HG03280 (cell line): ENCODE data around the gene ALK.

Experiments used
- ATAC-seq: cut with Tn5 transposase; IDR thresholded peaks from one replicate; pipeline ENCODE4 v1.9.1; 2021; ENCODE audit warnings: mild to moderate bottlenecking, moderate library complexity; ENCODE audit not compliant: unreplicated experiment

Gene ALK

DNA sequence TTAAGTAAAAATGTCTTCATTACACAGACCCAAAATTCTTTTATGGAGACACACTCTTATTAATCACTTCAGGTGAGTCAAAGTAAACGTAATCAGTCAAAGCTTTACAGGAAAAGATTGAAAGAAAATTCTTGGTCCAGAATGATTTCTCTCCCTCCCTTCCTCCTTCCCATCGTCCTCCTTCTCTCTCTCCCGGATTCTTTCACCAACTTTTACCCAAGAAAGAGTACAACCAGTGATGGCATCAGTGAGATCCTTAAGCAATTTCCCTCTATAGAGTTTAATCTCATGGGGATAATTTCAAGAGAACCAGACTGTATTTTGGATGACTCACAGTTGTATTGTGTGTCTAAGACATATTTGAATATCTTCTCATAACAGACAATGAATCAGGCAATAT is 258.1 kb downstream of the ALK start:
- ATAC-seq, result no peak

DNA sequence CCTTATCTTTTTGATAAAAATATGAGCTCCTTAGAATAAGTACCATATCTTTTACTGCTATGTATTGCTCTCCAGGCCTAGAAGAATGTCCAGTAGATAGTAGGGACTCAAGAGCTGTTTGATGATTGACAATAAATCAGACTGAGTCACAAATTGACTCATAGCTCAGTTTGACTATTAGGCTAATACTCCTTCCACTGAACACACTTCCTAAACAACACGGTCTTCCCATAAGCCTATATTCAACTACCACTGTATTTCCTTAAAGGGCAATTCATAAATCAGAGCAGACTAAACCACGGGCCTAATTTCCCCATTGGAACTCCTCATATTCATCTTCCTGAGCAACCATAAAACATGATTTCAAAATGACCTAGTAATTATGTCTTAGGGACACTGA is 258.5 kb downstream of the ALK start:
- ATAC-seq, result no peak

DNA sequence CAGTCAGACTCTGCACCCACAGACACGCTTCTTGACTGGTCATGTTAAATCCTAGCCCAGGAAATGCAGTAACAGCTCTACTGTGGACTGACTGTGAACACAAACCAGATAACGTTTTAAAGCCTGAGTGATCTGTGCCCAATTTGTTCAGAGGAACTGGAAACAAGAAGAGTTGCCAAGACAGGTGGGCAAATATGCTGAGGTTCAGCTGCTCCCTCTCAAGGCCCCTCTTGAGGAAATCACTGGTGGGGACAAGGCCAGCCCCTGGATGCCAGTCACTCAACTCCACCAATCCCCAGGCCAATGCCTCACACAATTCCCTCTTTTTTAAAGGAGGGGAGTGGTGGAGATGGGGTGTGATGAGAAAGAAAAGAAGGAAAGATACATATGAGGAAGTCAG is 261.2 kb downstream of the ALK start:
- no peak for ATAC-seq

DNA sequence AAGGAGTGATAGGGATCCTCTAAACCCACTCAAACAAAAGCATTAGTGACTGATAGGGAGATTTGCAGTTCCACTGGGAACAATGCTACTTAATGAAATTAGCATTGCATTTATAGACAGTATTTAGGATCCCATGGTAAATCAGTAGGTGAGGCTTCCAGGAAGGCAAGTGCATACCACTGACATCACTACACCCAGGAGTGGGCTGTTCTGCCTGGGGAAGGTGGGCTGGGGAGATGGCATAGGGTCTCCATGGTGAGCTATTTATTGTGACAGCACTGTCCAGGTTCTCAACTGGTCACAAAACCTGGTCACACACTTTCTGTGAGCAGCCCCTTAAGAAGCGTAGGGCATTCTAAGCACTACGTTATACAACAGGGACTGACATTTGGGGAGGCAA is 262.2 kb downstream of the ALK start:
- ATAC-seq, result no peak

DNA sequence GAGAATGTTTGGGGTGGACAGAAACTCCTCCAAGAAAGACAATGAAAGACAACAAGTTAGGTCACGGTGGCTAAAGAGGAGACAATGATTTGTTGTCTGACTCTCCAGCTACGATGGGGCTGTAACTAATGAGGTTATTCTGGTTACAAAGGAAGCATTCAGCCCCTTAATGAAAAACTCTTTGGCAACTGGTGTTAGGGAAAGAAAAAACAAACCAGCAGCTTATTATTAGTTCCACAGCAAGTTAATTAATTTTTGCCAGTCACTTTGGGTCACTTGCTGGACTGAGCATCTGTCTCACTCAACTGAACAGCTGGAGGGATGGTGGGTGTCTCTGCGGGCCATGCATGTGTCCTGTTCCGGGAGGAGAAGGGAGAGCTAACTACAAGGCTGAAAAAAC is 263.7 kb downstream of the ALK start:
- ATAC-seq, result no peak

DNA sequence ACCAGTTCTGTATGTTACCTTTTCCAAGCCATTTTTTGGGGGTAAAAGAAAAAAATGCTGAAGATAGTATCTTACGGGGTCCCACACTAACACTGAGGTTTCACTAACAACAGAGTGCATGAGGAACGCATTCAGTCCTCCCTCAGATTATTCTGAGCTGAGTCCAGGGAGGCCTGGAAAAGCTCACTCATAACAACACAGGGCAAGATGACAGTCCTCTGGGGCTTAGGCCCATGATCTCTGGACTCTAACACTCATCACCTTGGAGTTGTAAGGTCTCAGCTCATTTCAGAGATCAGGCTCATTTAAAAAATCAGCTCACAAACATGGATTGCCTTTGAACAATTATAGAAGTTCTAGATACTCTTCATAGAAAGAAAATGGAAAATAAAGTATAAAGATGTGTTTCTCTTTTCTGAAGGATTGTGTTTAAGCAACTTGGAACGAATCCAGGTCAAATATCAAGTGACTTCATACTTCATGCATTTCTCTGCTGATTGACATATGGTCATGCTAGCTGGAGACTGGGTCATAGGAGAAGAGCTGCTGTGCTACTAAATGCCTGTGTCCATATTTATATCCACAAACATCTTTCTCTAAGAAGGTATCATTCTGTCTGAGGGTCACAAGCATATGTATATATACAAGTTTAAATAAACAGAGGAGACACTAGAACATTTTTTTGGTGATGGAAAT is 265.8 kb downstream of the ALK start:
- ATAC-seq, result no peak

DNA sequence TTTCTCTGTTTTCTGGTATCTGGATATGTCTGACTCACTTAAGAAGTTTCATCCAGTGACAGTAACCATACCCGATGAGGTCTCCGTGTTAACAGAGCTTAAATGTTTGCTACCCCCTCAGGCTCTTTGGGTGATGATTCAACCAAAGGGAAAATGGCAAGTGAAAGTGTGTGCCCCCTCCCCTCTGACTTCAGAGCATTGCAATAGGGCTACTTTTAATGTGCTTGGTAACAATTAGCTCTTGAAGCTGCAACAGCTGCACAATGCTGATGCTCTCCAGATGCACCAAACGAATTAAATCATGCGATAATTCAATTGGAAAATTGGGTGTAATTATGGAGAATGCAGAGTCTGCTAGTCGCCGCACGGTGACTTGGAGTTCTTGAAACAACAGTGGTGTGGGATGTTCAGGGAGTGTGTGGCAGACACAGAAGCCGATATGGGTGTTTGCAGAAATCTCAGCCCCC is 270.7 kb downstream of the ALK start:
- ATAC-seq, result no peak

DNA sequence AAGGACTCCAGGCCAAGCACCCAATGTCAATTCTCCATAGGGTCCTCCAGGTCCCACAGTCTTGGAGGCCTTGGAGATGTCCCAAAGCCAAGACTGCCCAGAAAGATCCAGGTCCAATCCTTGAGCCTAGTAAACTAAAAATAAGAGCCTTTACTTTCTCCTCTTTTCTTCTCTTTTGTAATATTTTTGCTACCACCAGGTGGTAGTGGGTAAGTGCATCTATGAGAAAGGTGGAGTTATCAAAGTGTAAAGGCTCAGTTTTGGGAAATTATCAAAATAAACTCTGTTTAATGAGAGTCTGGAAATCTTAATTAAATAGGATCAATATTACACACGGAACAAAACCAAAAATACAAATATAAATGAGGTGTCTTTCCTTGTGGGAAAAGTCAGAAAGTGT is 276.4 kb downstream of the ALK start:
- no peak for ATAC-seq

DNA sequence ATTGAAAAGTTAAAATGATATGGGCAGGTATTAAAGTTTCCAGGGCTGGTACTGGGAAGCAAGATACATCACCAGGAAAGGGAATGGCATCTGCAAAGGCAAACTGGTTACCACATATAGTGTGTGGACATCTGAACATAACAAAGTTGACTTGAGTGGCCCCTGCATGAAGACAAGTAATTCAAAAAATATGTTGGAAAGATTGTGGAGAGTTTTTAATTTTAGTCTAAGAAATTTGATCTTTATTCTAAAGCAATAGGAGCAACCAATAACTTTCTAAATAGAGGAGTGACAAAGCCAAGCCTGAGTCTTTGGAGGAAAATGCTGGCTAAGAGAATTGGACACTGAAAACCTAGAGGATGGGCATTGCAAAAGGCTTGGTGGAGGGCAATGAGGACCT is 278.2 kb downstream of the ALK start:
- ATAC-seq, result no peak

DNA sequence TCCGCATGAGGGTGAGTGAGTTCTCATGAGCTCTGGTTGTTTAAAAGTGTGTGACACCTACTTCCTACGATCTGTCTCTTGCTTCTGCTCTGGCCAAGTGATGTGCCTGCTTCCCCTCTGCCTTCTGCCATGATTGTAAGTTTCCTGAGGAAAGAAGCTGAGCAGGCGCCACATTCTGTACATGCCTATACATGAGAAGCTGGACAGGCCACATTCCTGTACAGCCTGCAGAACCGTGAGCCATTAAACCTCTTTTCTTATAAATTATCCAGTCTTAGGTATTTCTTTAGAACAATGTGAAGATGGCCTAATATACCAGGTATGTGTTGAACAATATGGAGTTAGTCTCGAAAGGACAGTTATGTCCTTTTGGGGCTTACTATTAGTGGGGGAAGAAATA is 281.0 kb downstream of the ALK start:
- ATAC-seq, result no peak

DNA sequence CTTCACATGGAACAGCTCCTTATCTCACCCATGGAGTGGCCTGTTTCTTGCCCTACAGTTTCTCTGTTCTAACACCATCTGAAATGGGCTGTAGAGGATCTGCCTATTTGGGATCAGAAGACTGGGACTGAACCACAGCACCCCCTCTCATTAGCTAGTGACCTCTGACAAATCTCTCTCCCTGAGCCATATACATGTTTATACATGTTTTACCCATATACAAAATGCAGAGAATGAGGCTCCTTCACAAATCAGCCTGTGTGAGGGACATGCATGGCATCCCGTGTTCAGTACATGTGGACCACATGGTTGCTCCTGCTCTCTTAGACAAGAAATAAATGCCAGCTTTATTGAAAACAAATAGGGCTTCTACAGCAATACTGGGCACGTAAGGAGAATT is 282.7 kb downstream of the ALK start:
- ATAC-seq, result no peak

DNA sequence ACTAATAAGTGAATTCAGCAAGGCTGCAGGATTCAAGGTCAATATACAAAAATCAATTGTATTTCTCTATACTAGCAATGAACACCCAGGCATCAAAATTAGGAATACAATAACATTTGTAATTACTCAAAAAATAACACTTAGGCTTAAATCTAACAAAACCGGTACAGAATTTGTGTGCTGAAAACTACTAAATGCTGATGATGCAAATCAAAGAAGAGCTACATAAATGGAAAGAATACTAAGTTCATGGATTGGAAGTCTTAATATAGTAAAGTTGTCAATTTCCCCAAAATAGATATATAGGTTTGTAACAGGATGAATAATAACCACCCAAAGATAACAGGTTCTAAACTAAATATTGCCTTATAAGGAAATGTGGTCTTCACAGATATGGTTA is 286.5 kb downstream of the ALK start:
- no peak for ATAC-seq

DNA sequence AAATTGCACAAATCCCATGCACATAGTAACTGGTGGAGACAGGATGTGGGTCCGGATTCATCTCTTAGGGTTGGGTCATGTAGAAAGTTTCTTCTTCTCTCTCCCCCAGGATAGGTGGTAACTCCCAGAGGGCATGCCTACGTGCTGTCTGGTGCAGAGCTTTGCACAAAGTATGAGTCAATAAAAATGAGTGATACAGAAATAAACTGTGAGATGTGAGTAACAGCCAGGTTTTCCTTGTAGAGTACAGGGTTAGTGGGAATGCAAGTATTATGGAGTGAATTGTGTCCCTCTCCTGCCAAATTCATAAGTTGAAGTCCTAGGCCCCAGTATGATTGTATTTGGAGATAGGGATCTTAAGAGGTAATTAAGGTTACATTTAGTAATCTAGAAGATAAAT is 289.4 kb downstream of the ALK start:
- no peak for ATAC-seq

DNA sequence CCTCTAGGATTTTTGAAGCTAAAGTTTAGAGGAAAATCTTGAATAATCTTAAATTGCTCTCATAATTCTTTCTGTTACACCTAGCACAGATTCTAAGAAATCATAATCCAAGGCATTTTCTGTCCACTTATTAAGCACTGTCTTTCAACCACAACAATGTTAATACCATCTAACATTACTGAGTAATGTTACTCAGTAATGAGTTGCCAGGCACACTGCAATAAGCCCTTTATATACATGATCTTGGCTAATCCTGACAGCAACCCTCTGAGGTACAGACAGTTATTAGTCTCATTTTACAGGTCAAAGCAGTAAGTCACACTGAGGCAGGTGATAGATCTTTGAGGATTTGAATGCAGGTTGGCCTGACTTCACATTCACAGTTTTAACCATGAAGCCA is 291.9 kb downstream of the ALK start:
- no peak for ATAC-seq

DNA sequence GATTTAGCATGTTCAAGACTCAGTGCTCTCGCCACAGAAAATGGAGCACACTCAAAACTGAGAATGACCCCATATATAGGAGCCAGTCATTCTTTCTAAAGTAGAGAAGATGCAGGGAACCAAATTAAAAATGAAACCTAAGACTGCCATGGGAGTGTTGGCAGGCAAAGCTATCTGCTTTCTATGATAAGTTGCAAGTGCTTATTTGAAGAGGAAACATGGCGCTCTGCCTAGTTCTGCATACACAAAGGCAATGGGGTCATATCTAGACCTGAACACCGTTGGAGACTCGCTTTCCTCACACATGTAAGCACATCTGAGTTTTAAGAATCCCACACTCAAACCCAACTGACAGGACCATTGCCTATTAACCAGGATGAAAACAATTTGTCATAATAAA is 292.5 kb downstream of the ALK start:
- no peak for ATAC-seq

DNA sequence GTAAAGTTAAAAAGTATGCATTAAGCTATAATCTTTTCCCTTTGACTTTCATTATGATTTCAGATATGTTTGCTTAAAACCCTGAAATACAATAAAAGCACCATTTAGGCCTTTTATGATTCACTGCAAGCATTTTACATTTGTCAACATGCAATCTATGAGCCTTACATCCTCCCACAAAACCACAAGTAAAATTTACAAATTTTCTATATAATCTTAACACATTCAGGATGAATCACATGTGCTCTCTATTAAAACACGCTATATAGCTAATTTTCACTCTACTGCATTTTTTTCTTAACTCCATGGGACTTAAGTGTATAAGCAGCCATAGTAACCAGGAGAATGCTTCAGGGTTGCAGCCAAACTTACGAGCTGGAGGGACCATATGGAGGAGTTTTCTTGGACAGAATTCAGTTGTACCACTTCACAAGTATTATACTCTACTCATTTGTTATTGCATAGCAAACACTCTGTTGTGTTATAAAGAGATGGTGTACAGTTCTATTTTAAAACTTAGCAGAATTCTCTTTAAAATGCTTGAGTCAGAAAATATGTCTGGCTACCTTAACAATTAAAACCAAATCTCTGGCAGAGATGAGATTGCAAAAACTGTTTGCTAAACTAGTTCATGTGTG is 293.2 kb downstream of the ALK start:
- no peak for ATAC-seq

DNA sequence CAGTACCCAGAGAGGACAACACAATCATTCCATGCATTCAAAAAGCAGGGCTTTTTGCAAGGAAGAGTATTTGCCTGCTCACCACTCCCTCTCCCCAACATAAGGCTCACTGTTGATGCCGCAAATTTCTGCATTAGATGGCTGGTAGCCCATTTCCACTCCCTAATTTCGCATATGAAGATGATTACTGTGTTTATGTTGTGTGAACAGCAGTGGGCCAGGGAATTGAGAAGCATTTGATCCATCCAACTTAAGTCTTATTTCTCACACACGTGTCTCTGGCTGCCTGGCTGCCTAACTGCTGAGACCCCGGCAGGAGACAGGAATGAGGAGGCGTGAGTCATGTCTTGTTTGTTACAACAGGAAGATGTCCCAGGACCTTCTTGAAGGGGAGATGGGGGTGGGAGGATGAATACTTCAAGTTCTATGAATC is 294.1 kb downstream of the ALK start:
- no peak for ATAC-seq

DNA sequence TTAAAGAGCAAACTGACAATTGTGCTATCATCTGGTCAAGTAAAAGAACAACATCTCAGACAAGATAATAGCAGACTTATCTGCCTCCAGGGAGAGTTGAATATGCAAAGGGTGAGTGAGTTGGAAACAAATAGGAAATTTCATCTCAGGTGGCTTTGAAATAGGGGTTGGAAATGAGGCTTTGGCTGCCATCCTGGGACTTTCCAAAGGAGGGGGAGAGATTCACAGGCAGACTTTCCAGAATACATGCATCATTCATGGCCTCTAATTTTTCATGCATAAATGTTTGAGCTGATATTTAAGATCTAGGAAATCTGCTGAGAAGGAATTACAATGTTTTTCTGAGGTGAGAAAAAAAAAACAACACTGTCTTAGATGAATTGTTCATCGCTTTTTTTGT is 300.5 kb downstream of the ALK start:
- no peak for ATAC-seq

DNA sequence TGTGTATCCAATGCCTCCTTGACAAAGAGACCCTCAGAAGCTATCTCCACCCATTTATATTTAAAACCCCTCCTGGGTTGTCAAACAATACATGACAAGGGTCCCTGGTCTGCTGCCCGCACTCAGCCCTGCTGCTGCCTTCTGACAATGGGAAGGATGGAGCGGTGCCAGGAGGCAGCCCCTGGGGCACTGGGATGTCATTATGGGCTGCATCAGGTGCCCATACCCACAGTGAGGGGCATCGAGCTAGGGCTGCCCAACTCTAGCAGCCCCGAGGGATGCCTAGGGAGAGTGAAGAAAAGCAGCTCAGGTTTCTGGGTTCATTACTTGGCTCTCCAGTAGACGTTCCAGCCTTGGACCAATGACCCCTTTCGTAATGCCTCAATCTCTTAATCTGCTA is 301.7 kb downstream of the ALK start:
- no peak for ATAC-seq

DNA sequence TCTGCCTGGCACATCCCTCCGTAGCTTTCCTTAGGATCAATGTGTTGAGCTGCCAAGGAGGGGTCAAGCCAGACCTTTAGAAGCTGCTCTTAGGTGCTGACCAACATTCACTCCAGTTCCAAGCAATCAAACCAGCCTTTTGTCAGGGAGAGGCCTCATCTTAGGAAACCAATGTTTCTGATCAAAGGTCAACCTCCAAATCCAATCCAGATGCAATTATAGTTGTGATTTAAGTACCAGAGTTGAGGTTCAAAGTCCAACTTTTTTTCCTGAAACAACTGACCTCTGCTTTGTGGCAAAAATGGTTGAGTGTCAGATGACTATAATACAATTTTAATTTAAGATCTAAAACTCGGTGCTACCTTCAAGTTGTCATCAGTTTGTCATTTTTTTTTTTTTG is 303.4 kb downstream of the ALK start:
- ATAC-seq, result no peak

DNA sequence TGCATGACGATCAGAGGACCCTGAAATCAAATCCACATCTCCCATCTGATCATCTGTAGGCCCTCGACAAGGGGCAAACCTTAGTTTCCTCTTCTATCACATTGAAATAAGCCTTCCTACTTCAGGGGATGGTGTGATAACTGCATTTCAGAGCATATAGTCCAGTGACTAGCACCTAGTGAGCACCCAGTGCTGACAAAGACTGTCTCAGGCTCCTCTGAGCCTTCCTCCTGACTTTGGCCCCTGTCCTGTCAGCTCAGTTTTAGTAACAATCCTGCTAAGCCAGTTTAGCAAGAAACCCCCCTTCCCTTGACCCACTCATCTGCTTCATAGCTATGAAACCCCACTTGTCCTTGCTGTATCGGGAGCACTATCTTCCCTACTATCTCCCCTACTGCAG is 304.0 kb downstream of the ALK start:
- ATAC-seq, result no peak

DNA sequence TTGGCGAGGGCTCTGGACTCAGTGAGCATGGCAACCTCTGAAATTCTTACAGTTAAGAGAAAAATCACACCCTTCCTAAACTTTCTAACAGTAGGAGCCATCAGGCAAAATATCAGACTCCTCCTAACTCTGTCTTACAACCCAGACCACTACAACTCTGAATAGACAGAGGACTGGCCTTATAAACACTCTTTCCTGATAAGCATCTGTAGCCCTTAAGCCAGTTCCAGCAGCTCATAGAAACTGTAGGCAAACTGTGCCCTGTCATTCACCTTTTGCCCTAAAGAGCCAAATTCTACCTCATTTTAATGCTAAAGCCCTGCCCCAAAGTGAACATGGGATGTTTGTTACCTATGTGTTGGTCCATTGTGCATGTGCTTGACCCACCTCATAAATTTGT is 304.8 kb downstream of the ALK start:
- ATAC-seq, result no peak

DNA sequence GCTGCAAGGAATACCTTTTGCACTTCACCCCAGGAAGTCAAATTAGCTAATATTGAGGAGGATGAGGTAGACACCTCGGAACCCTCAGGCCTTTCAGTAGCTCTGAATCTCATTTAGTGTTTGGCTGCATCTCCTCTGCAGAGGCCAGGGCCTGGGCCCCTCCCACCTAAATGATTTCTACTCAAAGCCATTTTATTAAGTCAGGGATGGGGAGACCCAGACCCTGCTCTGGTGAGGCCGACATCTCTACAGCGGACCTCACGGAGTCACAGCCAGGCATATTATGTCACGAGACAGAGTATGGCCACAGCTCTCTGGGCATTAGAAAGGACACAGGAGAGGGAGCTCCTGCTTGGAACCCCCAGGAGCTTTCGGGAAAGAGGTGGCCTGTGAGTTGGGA is 305.5 kb downstream of the ALK start:
- ATAC-seq, result no peak
